ENCODE results near the gene PUDP.

DNA sequence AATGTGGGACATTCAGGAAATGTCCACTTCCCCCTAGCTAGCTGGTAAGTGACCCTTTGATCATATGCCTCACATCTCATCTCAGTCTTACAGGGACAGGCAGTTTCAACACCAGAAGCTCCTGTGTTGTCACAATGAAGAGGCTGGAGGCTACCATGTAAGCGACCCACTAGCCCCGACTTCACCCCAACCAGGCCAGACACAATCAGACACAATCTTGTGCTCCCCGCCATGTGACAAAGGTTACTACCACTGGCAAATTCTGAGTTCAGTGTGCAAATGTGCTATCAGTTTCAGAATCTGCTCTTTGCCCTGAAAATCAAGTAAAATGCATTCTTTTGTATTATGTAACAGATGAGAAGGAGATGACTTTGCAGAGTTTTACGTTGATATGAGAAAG lies 57.3 kb downstream of the PUDP start:
- TF ChIP-seq, protein P1, sequence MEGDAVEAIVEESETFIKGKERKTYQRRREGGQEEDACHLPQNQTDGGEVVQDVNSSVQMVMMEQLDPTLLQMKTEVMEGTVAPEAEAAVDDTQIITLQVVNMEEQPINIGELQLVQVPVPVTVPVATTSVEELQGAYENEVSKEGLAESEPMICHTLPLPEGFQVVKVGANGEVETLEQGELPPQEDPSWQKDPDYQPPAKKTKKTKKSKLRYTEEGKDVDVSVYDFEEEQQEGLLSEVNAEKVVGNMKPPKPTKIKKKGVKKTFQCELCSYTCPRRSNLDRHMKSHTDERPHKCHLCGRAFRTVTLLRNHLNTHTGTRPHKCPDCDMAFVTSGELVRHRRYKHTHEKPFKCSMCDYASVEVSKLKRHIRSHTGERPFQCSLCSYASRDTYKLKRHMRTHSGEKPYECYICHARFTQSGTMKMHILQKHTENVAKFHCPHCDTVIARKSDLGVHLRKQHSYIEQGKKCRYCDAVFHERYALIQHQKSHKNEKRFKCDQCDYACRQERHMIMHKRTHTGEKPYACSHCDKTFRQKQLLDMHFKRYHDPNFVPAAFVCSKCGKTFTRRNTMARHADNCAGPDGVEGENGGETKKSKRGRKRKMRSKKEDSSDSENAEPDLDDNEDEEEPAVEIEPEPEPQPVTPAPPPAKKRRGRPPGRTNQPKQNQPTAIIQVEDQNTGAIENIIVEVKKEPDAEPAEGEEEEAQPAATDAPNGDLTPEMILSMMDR (IDR thresholded peaks at IDR 0.05 in 2 of 3, conservative IDR thresholded peaks at IDR 0.05 in 1 of 3; ENCODE audit: borderline replicate concordance in 1 of 3, insufficient read depth in 1 of 3, low read depth in 2 of 3, low read length in 2 of 3) = no peak
- TF ChIP-seq CEBPB (IDR thresholded peaks at IDR 0.05; ENCODE audit: low read depth) (no peak), EZH2phosphoT487 (IDR thresholded peaks at IDR 0.05; ENCODE audit: borderline replicate concordance) (no peak), YY1 (IDR thresholded peaks at IDR 0.05; ENCODE audit: extremely low read depth, insufficient replicate concordance, low read depth, low read length) (no peak), POLR2A (IDR thresholded peaks at IDR 0.05; ENCODE audit: borderline replicate concordance, extremely low read depth, insufficient read depth, insufficient read length) (no peak), SIN3A (IDR thresholded peaks at IDR 0.05; ENCODE audit: low read depth) (no peak)
- TF ChIP-seq, protein P2, sequence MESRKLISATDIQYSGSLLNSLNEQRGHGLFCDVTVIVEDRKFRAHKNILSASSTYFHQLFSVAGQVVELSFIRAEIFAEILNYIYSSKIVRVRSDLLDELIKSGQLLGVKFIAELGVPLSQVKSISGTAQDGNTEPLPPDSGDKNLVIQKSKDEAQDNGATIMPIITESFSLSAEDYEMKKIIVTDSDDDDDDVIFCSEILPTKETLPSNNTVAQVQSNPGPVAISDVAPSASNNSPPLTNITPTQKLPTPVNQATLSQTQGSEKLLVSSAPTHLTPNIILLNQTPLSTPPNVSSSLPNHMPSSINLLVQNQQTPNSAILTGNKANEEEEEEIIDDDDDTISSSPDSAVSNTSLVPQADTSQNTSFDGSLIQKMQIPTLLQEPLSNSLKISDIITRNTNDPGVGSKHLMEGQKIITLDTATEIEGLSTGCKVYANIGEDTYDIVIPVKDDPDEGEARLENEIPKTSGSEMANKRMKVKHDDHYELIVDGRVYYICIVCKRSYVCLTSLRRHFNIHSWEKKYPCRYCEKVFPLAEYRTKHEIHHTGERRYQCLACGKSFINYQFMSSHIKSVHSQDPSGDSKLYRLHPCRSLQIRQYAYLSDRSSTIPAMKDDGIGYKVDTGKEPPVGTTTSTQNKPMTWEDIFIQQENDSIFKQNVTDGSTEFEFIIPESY (IDR thresholded peaks at IDR 0.05; ENCODE audit: extremely low read depth, insufficient replicate concordance, low read length) = no peak

Measured in HCT116 (cell line).